MM.1S (cell line): ENCODE measurements around the gene HTR2C.

Source experiments
- EZH2 ChIP-seq: fragments of 300-600 bp; sonication (generic); optimal IDR thresholded peaks from 2 replicates; pipeline ENCODE3; 2017; ENCODE audit warnings: low read depth, mild to moderate bottlenecking, antibody characterized with exemption, low read length, mixed read lengths
- TF ChIP-seq, protein P1 (sequence below): fragments of 300-600 bp; sonication (generic); IDR thresholded peaks from 2 replicates; pipeline ENCODE4 v1.5.1; 2016; ENCODE audit warnings: antibody characterized with exemption, low read length, mixed read lengths

DNA sequence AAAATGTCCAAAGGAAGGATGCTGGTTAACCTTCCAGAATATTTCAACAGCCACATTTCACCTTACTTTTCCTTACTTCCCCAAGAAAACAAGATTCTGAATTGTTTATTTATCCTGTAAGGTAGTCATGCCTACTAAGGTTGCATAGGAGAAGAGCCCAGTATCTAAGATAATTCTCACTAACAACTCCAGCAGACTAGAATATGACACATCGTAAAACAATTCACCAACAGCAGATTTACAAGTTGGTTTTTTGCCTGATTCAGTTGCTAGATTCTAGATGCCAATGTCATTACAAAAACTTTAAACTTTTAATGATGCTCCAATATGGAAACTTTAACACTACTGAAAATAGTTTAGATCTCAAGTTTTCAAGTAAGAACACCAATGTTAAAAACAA, 257.2 kb downstream of the HTR2C start:
- TF ChIP-seq, protein P1, sequence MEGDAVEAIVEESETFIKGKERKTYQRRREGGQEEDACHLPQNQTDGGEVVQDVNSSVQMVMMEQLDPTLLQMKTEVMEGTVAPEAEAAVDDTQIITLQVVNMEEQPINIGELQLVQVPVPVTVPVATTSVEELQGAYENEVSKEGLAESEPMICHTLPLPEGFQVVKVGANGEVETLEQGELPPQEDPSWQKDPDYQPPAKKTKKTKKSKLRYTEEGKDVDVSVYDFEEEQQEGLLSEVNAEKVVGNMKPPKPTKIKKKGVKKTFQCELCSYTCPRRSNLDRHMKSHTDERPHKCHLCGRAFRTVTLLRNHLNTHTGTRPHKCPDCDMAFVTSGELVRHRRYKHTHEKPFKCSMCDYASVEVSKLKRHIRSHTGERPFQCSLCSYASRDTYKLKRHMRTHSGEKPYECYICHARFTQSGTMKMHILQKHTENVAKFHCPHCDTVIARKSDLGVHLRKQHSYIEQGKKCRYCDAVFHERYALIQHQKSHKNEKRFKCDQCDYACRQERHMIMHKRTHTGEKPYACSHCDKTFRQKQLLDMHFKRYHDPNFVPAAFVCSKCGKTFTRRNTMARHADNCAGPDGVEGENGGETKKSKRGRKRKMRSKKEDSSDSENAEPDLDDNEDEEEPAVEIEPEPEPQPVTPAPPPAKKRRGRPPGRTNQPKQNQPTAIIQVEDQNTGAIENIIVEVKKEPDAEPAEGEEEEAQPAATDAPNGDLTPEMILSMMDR = no peak
- TF ChIP-seq EZH2 = no peak
